Endothelial cell of umbilical vein (primary cell): Measurements from ENCODE around the gene IGF2BP1. TPM values are rescaled to one million over a fixed set of nuclear protein-coding genes. Genes with fewer than 3 reads are reported as not detected.
A peak's percentile ranks its signal among the peaks of the same experiment; 100 is the strongest.
"Not testable (repeated sequence)": the region's sequence is repeated elsewhere in the genome, so short reads cannot be mapped to it uniquely, and the experiment has no call there.

ENCODE experiments used
- BruUV-seq: library from RNA; stranded (reverse); fragments of 400-500 nt; replicated peaks from 2 replicates; lab custom pipeline; 2021; lab: Mats Ljungman, UMichigan
- CTCF ChIA-PET: fragments of 300-600, 350-600 bp; sonication (Branson Sonifier 250); formaldehyde crosslinking; loops from one replicate; lab custom pipeline; 2021; ENCODE audit warnings: antibody characterized with exemption, inconsistent platforms; lab: Charles Lee
- POLR2A ChIA-PET: fragments of 300-600, 350-600 bp; sonication (Branson Sonifier 250); formaldehyde crosslinking; loops from one replicate; lab custom pipeline; 2021; ENCODE audit warnings: antibody characterized with exemption, inconsistent platforms; lab: Charles Lee
- DNase-seq: peaks from one replicate; pipeline ENCODE4 v3.0.0-alpha.2; 2011; ENCODE audit warnings: low read depth, low spot score
- FAIRE-seq: peaks from 2 replicates; lab custom pipeline; 2011; peaks lifted over from hg19 to GRCh38; lab: Jason Lieb, UNC
- H2AFZ ChIP-seq: 2 replicates; pipeline ENCODE4 v1.6.0; 2012; ENCODE audit warnings: low read depth, low read length, control low read depth, inconsistent platforms
- H3K27ac ChIP-seq: 2 replicates; pipeline ENCODE4 v1.5.1; 2011; ENCODE audit warnings: low read depth, mild to moderate bottlenecking, control low read depth, low read length, moderate library complexity; ENCODE audit not compliant: insufficient read depth
- H3K27me3 ChIP-seq, 2 experiments: 2 replicates each; pipeline versions ENCODE4 v1.6.0 to v1.6.1; 2011; ENCODE audit warnings: low read length in 2 of 2, mixed read lengths in 1 of 2; ENCODE audit not compliant: control insufficient read depth in 2 of 2, insufficient read depth in 2 of 2
- H3K36me3 ChIP-seq, 2 experiments: 2 replicates in 1 of 2; 3 replicates in 1 of 2; pipeline ENCODE4 v1.5.1; 2011; ENCODE audit warnings: low read length in 2 of 2, mild to moderate bottlenecking in 1 of 2, moderate library complexity in 1 of 2; ENCODE audit not compliant: control insufficient read depth in 2 of 2, insufficient read depth in 2 of 2; ENCODE audit errors: extremely low read depth in 1 of 2
- H3K4me1 ChIP-seq: 3 replicates; pipeline ENCODE4 v1.5.1; 2011; ENCODE audit warnings: mild to moderate bottlenecking, low read length; ENCODE audit not compliant: control insufficient read depth, insufficient read depth; ENCODE audit errors: extremely low read depth
- H3K4me2 ChIP-seq: 2 replicates; pipeline ENCODE4 v1.6.1; 2011; ENCODE audit warnings: low read length, control low read depth, mixed read lengths; ENCODE audit not compliant: insufficient read depth
- H3K4me3 ChIP-seq, 3 experiments: fragments of 200-600 bp in 1 of 3; sonication (generic), shearing (Covaris generic) in 1 of 3; replicated peaks in 1 of 3; 2 replicates each; pipeline ENCODE4 v1.5.1; 2011 to 2016; ENCODE audit warnings: control low read depth in 3 of 3, low read length in 3 of 3, mild to moderate bottlenecking in 2 of 3, inconsistent platforms in 1 of 3, low read depth in 1 of 3, moderate library complexity in 1 of 3; ENCODE audit not compliant: insufficient read depth in 1 of 3
- H3K79me2 ChIP-seq: 2 replicates; pipeline ENCODE4 v1.6.0; 2012; ENCODE audit warnings: low read length, inconsistent platforms; ENCODE audit not compliant: control insufficient read depth, insufficient read depth
- H3K9ac ChIP-seq: replicated peaks from 2 replicates; pipeline ENCODE3; 2011; ENCODE audit warnings: low read length, control low read depth; ENCODE audit not compliant: insufficient read depth; ENCODE audit errors: extremely low read depth
- H3K9me1 ChIP-seq: replicated peaks from 3 replicates; pipeline ENCODE4 v1.6.0; 2011; ENCODE audit warnings: mild to moderate bottlenecking, low read length; ENCODE audit not compliant: control insufficient read depth, insufficient read depth; ENCODE audit errors: extremely low read depth
- H3K9me3 ChIP-seq: replicated peaks from 2 replicates; pipeline ENCODE4 v1.5.1; 2012; ENCODE audit warnings: low read length, inconsistent platforms; ENCODE audit not compliant: control insufficient read depth, insufficient read depth
- H4K20me1 ChIP-seq: replicated peaks from 2 replicates; pipeline ENCODE3; 2011; ENCODE audit warnings: mild to moderate bottlenecking, low read length; ENCODE audit not compliant: control insufficient read depth, insufficient read depth; ENCODE audit errors: extremely low read depth
- EZH2 ChIP-seq: IDR thresholded peaks from 2 replicates; pipeline ENCODE4 v1.6.1; 2012; ENCODE audit warnings: borderline replicate concordance, low read depth, mild to moderate bottlenecking, moderate library complexity, low read length, inconsistent platforms; ENCODE audit not compliant: severe bottlenecking
- FOS ChIP-seq: IDR thresholded peaks from 2 replicates; pipeline ENCODE4 v1.6.1; 2011; ENCODE audit warnings: mild to moderate bottlenecking, low read length, moderate library complexity, borderline replicate concordance; ENCODE audit not compliant: insufficient read depth
- MAX ChIP-seq: IDR thresholded peaks from 2 replicates; pipeline ENCODE4 v1.6.1; 2011; ENCODE audit not compliant: insufficient read depth, insufficient read length
- MYC ChIP-seq: IDR thresholded peaks from one replicate; pipeline ENCODE4 v1.6.1; 2011; ENCODE audit warnings: mild to moderate bottlenecking, low read depth, low read length
- POLR2A ChIP-seq: IDR thresholded peaks from 2 replicates; pipeline ENCODE4 v1.6.1; 2012; ENCODE audit warnings: low read depth, mild to moderate bottlenecking, control low read depth, low read length
- dilution Hi-C: fragments of 300-500 bp; cut with MboI; formaldehyde crosslinking; loops from one replicate; pipeline ENCODE4 v1.15.0; 2019; ENCODE audit warnings: low sequenced_read_pairs; ENCODE audit not compliant: extremely low pct_ligation_motif_present
- intact Hi-C: fragments of 100-400 bp; cut with micrococcal nuclease; formaldehyde crosslinking; loops from one replicate; pipeline ENCODE4 v1.10.0; 2022
- polyA plus RNA-seq, 4 experiments: library from polyadenylated mRNA; depleted of rRNA in 3 of 4; stranded (reverse) in 3 of 4; unstranded in 1 of 4; fragments of >200 nt; gene quantifications; 2 replicates each; pipeline versions ENCODE4 v1.2.1 to v1.2.3, GENCODE V29; 2011 to 2012; ENCODE audit warnings: missing spikeins in 1 of 4
- total RNA-seq: library from RNA; stranded (reverse); gene quantifications from 2 replicates; pipeline ENCODE4 v1.2.3, GENCODE V29; 2021

IGF2BP1 gene
- total and polyA plus RNA-seq, 2 donors (not counting 3 experiments of a cell fraction or from before 2014, with no cell fraction given), result 9.5 to 99.5 TPM

- dilution Hi-C loops (no loop called here), intact Hi-C loops (no loop called here)
- H3K9me3 ChIP-seq, result no peaks in the 10 kb centered on the region
- H3K27ac ChIP-seq, result no peak overlapping the region
- TF ChIP-seq FOS (no peak), POLR2A (no peak), MAX (no peak), MYC (no peak), EZH2 (no peak)
- BruUV-seq, result no TSS peak
- peak overlapping the region; percentile 3 for H2AFZ ChIP-seq
- DNase-seq (no peak), FAIRE-seq (peak; percentile 35)
- no peak overlapping the region for H3K9ac ChIP-seq
- H3K36me3 ChIP-seq, result no peaks in the 10 kb centered on the region
- no peaks in the 10 kb centered on the region for H3K9me1 ChIP-seq
- no peaks in the 10 kb centered on the region for H3K27me3 ChIP-seq
- H4K20me1 ChIP-seq, result no peaks in the 10 kb centered on the region
- H3K4me3 ChIP-seq, result no peak overlapping the region
- peaks cover 2% of the 10 kb centered on the region for H3K4me1 ChIP-seq
- CTCF ChIA-PET, result interaction anchor here (0.8 to 1.7 kb wide), 4 partner anchors 12 to 79 kb away, joined by 3 to 5 read pairs (median 3); no protein-coding TSS in a partner anchor
- no peaks in the 10 kb centered on the region for H3K79me2 ChIP-seq
- POLR2A ChIA-PET, result no interaction called here
- H3K4me2 ChIP-seq, result no peak overlapping the region
These were observed 103.9 kb downstream of the IGF2BP1 start for GRCh38 chr17:49101054-49101534.

- BruUV-seq, dilution Hi-C loops: not testable (repeated sequence)
These were observed 106.2 kb downstream of the IGF2BP1 start for GRCh38 chr17:49103360-49103759.

More at GRCh38 chr17:49103360-49103759, 106.2 kb downstream of the IGF2BP1 start:
- CTCF ChIA-PET, result interaction anchor here (1.6 kb wide), 1 partner anchor 187 kb away, joined by 6 read pairs; no protein-coding TSS in a partner anchor
- H4K20me1 ChIP-seq, H3K27me3 ChIP-seq, H3K9me3 ChIP-seq, H3K36me3 ChIP-seq, H3K27ac ChIP-seq, H3K4me3 ChIP-seq, H2AFZ ChIP-seq, POLR2A ChIA-PET, H3K4me2 ChIP-seq, H3K4me1 ChIP-seq, H3K79me2 ChIP-seq, H3K9me1 ChIP-seq, H3K9ac ChIP-seq, DNase-seq, intact Hi-C loops, FAIRE-seq: not testable (repeated sequence)
